GM18511 (cell line): ENCODE measurements around the gene TUSC2.
"Not testable (repeated sequence)": the region's sequence is repeated elsewhere in the genome, so short reads cannot be mapped to it uniquely, and the experiment has no call there.

ENCODE experiments used
- ATAC-seq: cut with Tn5 transposase; IDR thresholded peaks from one replicate; pipeline ENCODE4 v1.9.1; 2021; ENCODE audit warnings: mild to moderate bottlenecking, moderate library complexity; ENCODE audit not compliant: unreplicated experiment

Gene TUSC2

DNA sequence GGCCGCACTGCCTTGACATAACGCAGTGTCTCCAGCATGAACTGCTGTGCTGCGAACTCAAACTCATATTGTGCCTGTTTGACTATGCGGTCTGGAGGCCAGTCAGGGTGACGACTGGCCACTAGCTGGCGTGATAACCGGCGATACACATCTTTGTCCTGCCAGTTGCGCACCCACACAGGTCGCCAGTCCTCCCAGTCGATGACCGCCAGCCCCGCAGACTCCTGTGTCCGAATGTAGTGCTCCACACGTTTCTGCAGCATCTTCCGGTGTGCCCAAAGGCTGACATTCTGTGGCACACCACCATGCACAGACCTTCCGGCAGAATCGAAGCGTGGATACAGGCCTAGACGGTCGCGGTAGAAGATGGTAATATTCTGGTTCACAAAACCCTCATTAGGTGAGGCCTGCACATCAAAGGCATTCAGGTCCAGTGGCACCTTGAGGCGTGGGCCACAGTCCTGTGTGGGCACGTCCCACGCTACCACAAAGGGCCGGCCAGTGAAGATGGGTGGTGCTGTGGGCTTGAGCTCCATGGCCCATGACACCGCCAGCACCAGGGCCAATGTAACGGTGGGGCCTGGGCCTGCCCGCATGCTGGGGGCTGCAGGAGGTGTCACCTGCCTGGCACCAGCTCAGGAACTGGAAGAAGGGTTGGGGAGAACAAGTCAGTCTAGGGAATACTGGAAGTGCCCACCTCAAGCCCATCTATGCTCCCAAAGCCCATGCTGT lies 8.0 kb downstream of the TUSC2 start:
- no peak for ATAC-seq

GRCh38 chr3:50319181-50319893 lies 8.7 kb downstream of the TUSC2 start:
- ATAC-seq: no peak

- no peak for ATAC-seq
Measured at GRCh38 chr3:50318615-50319014, 9.4 kb downstream of the TUSC2 start.

- ATAC-seq: no peak
Measured at GRCh38 chr3:50318163-50318562, 9.9 kb downstream of the TUSC2 start.

GRCh38 chr3:50317300-50317699 lies 10.7 kb downstream of the TUSC2 start:
- no peak for ATAC-seq

DNA sequence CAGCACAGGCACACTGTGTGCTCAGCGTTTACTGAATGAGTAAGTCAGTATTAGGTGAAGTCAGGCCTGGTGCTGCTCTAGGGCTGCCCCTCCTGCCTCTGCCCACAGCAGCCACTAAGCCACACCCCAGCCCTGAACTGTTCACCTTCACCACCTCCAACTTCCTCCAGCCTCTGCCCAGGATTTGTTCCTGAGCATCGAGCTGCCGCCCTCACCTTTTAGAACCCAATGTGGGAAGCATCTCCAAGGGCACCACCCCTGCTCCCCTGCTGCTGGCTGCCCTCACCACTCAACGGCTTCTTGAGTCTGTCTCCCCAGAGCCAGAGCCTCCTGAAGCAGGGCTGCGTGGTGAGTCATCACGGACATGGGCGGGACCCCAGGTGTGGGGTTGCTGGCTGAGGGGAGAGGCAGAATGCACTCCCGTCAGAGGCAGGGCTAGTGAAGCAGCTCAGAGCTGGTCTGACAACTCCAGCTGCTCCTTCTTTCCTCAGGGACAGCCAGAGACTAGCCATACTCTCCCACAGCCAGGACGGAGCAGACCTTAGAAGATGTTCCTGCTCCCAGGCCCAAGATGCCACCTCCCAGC lies 11.3 kb downstream of the TUSC2 start:
- ATAC-seq: no peak

- ATAC-seq: no peak
Measured at GRCh38 chr3:50314816-50315215, 13.2 kb downstream of the TUSC2 start.

- ATAC-seq: no peak
Measured at GRCh38 chr3:50314342-50314741, 13.7 kb downstream of the TUSC2 start.

- not testable (repeated sequence) for ATAC-seq
Measured at GRCh38 chr3:50312041-50312440, 16.0 kb downstream of the TUSC2 start.

DNA sequence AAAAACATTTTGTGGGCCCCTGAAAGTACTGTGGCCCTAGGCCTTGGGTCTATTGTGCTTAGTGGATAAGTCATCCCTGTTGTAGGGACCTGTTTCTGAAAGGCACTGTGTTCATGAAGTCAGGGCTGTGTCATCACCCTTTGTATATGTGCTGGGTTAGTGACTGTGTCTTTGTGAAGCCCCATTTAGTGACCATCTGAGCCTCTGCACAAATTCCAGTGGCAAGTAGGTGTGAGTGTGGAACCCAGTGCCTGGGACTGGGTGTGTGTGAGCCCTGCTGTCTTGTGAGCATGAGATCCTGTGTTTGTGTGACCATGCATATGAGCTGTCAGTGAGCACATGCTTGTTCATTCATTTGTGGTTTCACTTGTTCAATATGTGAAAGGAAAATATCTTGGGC lies 23.4 kb downstream of the TUSC2 start:
- ATAC-seq: no peak

GRCh38 chr3:50303013-50303815 lies 24.8 kb downstream of the TUSC2 start, which contains the start of gene HYAL1:
Gene HYAL1 (minus strand): TSS chr3:50303574. CDS start chr3:50302956, 618 bp downstream.
- no peak for ATAC-seq

- ATAC-seq: no peak
Measured at GRCh38 chr3:50302095-50303012, 25.7 kb downstream of the TUSC2 start.

GRCh38 chr3:50300681-50301254 lies 27.3 kb downstream of the TUSC2 start:
- ATAC-seq: no peak

DNA sequence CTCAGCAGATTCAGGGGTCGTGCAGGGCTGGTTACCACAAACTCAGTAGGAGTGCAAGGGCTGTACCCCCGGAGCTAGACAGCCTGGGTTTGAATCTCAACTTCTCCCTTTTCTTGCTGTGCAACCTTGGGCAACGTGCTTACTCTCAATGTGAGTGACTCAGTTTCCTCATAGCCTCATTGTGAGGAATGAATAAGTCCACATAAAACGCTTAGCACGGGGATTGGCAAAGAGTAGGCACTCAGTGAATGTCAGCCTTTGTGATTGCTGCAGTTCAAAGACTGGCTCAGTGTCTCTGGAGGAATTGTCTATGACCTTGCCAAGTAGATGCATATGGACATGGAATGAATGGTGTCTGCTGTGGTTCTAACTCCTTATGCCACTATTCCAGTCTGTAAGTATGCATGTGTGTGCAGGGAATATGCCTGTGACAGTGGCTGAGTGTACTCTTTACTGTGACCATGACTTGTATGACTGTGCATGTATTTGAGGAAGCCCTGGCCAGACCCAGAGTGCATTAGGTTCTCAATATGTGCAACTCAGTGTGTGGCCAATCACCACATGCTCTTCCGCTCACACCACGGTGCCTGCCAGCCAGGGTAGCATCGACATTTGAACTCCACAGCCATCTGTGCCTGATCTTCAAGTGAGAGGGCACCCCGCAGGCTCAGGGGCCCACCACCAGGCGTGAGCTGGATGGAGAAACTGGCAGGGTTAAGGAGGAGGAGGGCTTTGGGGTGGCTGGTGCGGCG lies 27.9 kb downstream of the TUSC2 start:
- ATAC-seq: no peak

DNA sequence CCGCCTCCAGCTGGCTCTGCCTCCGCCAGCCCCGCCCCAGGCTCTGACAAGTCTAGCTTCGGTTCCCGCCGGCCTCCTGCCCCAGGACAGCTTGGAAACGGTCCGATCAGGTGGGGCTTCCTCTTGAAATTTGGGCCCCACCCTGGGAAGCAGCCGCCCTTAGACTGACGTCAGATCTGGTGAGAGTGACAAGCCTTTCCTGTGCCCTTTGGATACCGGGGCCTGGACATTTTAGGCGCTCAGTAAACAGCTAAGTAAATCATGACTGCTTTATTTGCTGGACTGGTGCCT lies 28.4 kb downstream of the TUSC2 start:
- ATAC-seq: no peak

GRCh38 chr3:50298836-50299637 lies 29.0 kb downstream of the TUSC2 start, which contains the start of the genes HYAL3 and NAA80:
Gene HYAL3 (minus strand): TSS chr3:50299405. CDS start chr3:50295602, 3,803 bp downstream.
Gene NAA80 (minus strand): TSS chr3:50299405. CDS start chr3:50297463, 1,942 bp downstream.
- peak; percentile 84 for ATAC-seq

DNA sequence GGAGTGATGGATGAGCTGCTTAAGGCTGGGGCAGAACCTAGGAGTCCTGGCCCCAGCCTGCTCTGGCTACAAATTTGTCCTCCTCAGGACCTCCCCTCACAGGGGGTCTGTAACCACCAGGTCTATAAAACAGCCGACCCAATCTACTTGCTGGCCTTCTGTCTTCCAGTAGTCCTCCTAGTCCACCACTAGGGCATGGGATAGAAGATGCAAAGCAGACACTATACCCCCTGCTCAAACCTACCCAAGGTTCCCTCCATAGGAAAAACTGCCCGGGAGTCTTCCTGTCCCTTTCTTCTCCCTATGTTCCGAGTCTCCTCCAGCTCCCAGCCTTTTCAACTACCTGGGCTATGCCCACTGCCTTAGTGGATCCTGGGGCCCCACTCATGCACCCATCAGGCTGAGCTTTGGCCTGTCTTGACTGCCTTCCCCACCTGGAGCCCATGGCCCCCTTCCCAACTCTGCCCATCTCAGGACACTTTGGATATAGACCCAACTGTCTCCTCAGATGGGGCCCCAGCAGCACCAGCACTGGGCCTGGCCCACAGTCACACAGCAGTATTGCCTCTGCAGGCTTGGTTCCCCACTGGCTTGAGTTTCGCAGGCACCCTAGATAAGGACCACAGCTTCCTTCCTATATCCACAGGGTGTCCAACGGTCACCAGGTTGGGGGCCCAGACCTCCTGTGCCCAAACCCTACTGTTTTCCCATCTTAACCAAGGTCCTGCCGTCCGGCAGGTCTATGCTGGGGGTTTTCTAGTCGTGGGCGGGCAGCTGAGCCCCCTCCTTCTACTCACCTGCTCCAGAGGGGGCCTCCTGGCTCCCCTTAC lies 29.9 kb downstream of the TUSC2 start:
- ATAC-seq: no peak
